Type B pancreatic cell (in vitro differentiated cells): ENCODE data around the gene CHMP5. TPM values are rescaled to one million over a fixed set of nuclear protein-coding genes. Genes with fewer than 3 reads are reported as not detected.

Source experiments
- DNase-seq: peaks from one replicate; pipeline ENCODE4 v3.0.0; 2021; ENCODE audit warnings: mixed read lengths; ENCODE audit not compliant: unreplicated experiment; ENCODE audit errors: extremely low spot score
- H3K27ac Mint-ChIP-seq: 2 replicates; pipeline ENCODE4 v1.8.0; 2021; ENCODE audit warnings: mild to moderate bottlenecking, mixed read lengths
- H3K27me3 Mint-ChIP-seq: 2 replicates; pipeline ENCODE4 v1.8.0; 2021; ENCODE audit warnings: mixed read lengths
- H3K36me3 Mint-ChIP-seq: 2 replicates; pipeline ENCODE4 v1.8.0; 2021; ENCODE audit warnings: mixed read lengths
- H3K4me1 Mint-ChIP-seq: one replicate; pipeline ENCODE4 v1.8.0; 2021; ENCODE audit warnings: mixed read lengths; ENCODE audit not compliant: unreplicated experiment
- H3K4me3 Mint-ChIP-seq: 2 replicates; pipeline ENCODE4 v1.8.0; 2021; ENCODE audit warnings: mild to moderate bottlenecking, mixed read lengths
- H3K9me3 Mint-ChIP-seq: 2 replicates; pipeline ENCODE4 v1.8.0; 2021; ENCODE audit warnings: mixed read lengths
- CTCF ChIP-seq: fragments of 200-600 bp; sonication (generic); conservative IDR thresholded peaks from 2 replicates; pipeline ENCODE4 v1.5.0; 2021; ENCODE audit warnings: antibody characterized with exemption, mild to moderate bottlenecking
- total RNA-seq: library from RNA; stranded (reverse); gene quantifications from 2 replicates; pipeline ENCODE4 v1.2.1, GENCODE V29; 2021; ENCODE audit warnings: low replicate concordance

Gene CHMP5
- total RNA-seq, 1 donor from 2014 or later: 51.4 TPM

DNA sequence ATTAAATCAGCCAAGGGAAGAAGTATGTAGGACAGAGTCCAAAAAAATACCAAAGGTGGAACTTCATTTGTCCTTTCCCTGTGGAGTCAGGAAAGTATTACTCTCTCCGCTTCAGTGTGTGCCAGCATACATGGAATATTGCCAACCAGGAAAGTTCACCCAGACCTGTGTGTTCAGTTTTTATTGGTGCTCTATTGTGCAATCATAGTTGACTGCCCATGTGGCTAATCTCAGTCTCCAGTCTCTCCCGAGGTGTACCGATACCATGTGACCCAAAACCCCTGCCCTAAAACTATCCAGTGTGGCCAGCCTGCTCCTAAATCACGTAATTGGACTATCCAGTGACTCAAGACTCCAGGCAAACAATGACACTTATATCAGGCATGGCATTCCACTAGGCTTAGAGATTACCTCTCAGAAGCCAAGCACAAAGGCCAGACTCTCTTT lies 64.3 kb downstream of the CHMP5 start:
- TF ChIP-seq CTCF: no peak
- Mint-ChIP-seq H3K4me1 (no peaks in the 10 kb centered on the region), H3K27ac (peak overlapping the region; percentile 31), H3K4me3 (no peak overlapping the region), H3K27me3 (no peaks in the 10 kb centered on the region), H3K9me3 (no peaks in the 10 kb centered on the region), H3K36me3 (peaks cover 30% of the 10 kb centered on the region)
- DNase-seq: no peak

DNA sequence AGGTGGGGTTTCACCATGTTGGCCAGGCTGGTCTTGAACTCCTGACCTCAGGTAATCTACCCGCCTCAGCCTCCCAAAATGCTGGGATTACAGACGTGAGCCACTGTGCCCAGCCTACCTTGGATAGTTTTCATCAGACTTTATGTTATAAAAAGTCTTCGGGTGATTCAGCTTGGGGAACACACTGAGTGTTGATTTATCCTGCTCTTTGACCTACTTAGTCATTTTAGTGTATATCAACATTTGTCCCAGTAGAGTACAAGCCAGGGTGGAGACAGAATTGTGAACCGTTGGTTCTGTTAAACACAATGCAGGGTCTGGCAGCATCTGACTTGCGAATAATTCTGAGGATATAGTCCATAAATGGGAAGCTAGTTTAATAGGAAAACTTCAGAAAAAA lies 65.1 kb downstream of the CHMP5 start:
- peaks cover 36% of the 10 kb centered on the region for H3K36me3 Mint-ChIP-seq
- no peaks in the 10 kb centered on the region for H3K27me3 Mint-ChIP-seq
- no peaks in the 10 kb centered on the region for H3K4me1 Mint-ChIP-seq
- TF ChIP-seq CTCF: no peak
- DNase-seq: no peak
- no peak overlapping the region for H3K4me3 Mint-ChIP-seq
- no peak overlapping the region for H3K27ac Mint-ChIP-seq
- H3K9me3 Mint-ChIP-seq: no peaks in the 10 kb centered on the region

DNA sequence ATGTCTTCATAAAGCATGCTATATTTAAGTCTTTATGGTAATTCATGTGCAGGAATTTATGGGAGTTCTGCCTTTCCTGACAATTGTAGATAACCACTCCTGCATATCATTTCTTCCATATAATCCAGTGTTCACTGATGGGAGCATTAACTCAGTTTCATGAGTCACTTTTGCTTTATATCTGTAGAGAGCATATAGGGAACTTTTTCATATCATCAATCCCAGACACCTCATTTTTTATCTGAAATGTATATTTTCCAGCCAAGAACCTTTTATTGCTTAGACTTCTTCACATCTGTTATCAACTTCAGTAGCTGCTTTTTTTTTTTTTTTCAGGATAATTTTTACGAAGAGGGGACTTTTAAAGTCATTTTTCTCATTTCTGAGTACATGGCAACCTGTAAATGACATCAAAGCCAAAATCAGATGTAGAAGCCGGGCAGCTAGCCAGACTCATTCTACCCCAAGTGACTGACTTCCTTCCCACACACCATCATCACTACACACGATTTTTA lies 66.6 kb downstream of the CHMP5 start:
- H3K36me3 Mint-ChIP-seq: peaks cover 41% of the 10 kb centered on the region
- no peaks in the 10 kb centered on the region for H3K9me3 Mint-ChIP-seq
- TF ChIP-seq CTCF: no peak
- no peak overlapping the region for H3K4me3 Mint-ChIP-seq
- no peaks in the 10 kb centered on the region for H3K4me1 Mint-ChIP-seq
- H3K27me3 Mint-ChIP-seq: no peaks in the 10 kb centered on the region
- no peak overlapping the region for H3K27ac Mint-ChIP-seq
- DNase-seq: no peak

Other genes starting within 250 kb of the CHMP5 start
- gene DNAJA1, start 239.8 kb upstream of the CHMP5 start, total RNA-seq: 189 and 223 TPM in 2 replicates
- 21.0 and 25.4 TPM in 2 replicates for gene SMU1, start 188.4 kb upstream of the CHMP5 start, total RNA-seq
- gene B4GALT1, start 97.7 kb upstream of the CHMP5 start, total RNA-seq: 91.9 and 150 TPM in 2 replicates
- gene SPINK4, start 24.9 kb upstream of the CHMP5 start, total RNA-seq: not detected in 2 replicates
- gene BAG1, start 341 bp upstream of the CHMP5 start, total RNA-seq: 92.6 and 113 TPM in 2 replicates
- gene NFX1, start 25.5 kb downstream of the CHMP5 start, total RNA-seq: 34.1 and 36.4 TPM in 2 replicates
- 3.7 and 5.0 TPM in 2 replicates for gene AQP7, start 137.5 kb downstream of the CHMP5 start, total RNA-seq
- 33.1 and 67.0 TPM in 2 replicates for gene AQP3, start 182.5 kb downstream of the CHMP5 start, total RNA-seq
- 39.2 and 46.3 TPM in 2 replicates for gene NOL6, start 208.9 kb downstream of the CHMP5 start, total RNA-seq